Esophagus squamous epithelium (tissue), 4 donors: ENCODE results near the gene ACOT11.

Experiments used
- CTCF ChIP-seq, 6 experiments: fragments of 450-650 bp in 4 of 6; fragments of 200-600 bp in 2 of 6; sonication (generic) in 2 of 6; IDR thresholded peaks; one replicate each; pipeline ENCODE4 v1.5.1; 2016 to 2019; ENCODE audit warnings: antibody characterized with exemption in 6 of 6, mild to moderate bottlenecking in 4 of 6, moderate library complexity in 4 of 6
- POLR2A ChIP-seq, 4 donors: fragments of 450-650 bp; IDR thresholded peaks; one replicate each; pipeline ENCODE4 v1.6.1; 2017; ENCODE audit warnings: antibody characterized with exemption in 4 of 4, mild to moderate bottlenecking in 4 of 4, moderate library complexity in 3 of 4

- TF ChIP-seq CTCF (IDR thresholded peaks at IDR 0.05) (no peak), POLR2A (IDR thresholded peaks at IDR 0.05) (no peak)
Measured at GRCh38 chr1:54658164-54658913, 110.3 kb downstream of the ACOT11 start.
